Loucy (cell line): Measurements from ENCODE around the gene OR1I1.

Experiments used
- H2AFZ ChIP-seq: fragments of 200-600 bp; sonication (generic); 2 replicates; pipeline ENCODE4 v1.6.0; 2016; ENCODE audit warnings: antibody characterized with exemption, mild to moderate bottlenecking, low read length, moderate library complexity
- H3F3A ChIP-seq: fragments of 200-600 bp; 2 replicates; pipeline ENCODE4 v1.6.0; 2016; ENCODE audit warnings: antibody characterized with exemption, low read depth, mild to moderate bottlenecking
- H3K27me3 ChIP-seq: fragments of 200-600 bp; sonication (generic); 2 replicates; pipeline ENCODE4 v1.6.1; 2014; ENCODE audit warnings: low read length, mild to moderate bottlenecking; ENCODE audit not compliant: insufficient read depth, poor library complexity, severe bottlenecking
- H3K36me3 ChIP-seq: fragments of 200-600 bp; sonication (generic); 2 replicates; pipeline ENCODE4 v1.6.1; 2016; ENCODE audit warnings: low read length; ENCODE audit not compliant: insufficient read depth
- H3K4me1 ChIP-seq: fragments of 200-600 bp; sonication (generic); 2 replicates; pipeline ENCODE4 v1.5.1; 2014; ENCODE audit warnings: low read length, mild to moderate bottlenecking; ENCODE audit not compliant: insufficient read depth, poor library complexity, severe bottlenecking
- H3K4me2 ChIP-seq: fragments of 200-600 bp; sonication (generic); 2 replicates; pipeline ENCODE4 v1.6.0; 2014; ENCODE audit warnings: antibody characterized with exemption, low read length, low read depth, mild to moderate bottlenecking; ENCODE audit not compliant: poor library complexity, severe bottlenecking
- H3K4me3 ChIP-seq: fragments of 200-600 bp; sonication (generic); 2 replicates; pipeline ENCODE4 v1.5.1; 2014; ENCODE audit warnings: low read length, mild to moderate bottlenecking, mixed read lengths; ENCODE audit not compliant: poor library complexity, severe bottlenecking
- H3K79me2 ChIP-seq: fragments of 200-600 bp; sonication (generic); 2 replicates; pipeline ENCODE4 v1.6.1; 2014; ENCODE audit warnings: low read length; ENCODE audit not compliant: insufficient read depth
- H3K9ac ChIP-seq: fragments of 200-600 bp; sonication (generic); 2 replicates; pipeline ENCODE4 v1.6.0; 2014; ENCODE audit warnings: mild to moderate bottlenecking, low read depth, low read length, moderate library complexity; ENCODE audit not compliant: poor library complexity, severe bottlenecking
- H3K9me2 ChIP-seq: fragments of 200-600 bp; sonication (generic); replicated peaks from 2 replicates; pipeline ENCODE4 v1.6.1; 2016; ENCODE audit warnings: low read depth, low read length, mixed read lengths
- H3K9me3 ChIP-seq: fragments of 200-600 bp; sonication (generic); 2 replicates; pipeline ENCODE4 v1.6.1; 2014; ENCODE audit warnings: mild to moderate bottlenecking, antibody characterized with exemption, low read length, low read depth; ENCODE audit not compliant: insufficient read depth
- H4K20me1 ChIP-seq: fragments of 200-600 bp; sonication (generic); 2 replicates; pipeline ENCODE4 v1.6.0; 2014; ENCODE audit warnings: antibody characterized with exemption, low read length, mild to moderate bottlenecking; ENCODE audit not compliant: insufficient read depth, poor library complexity, severe bottlenecking
- EZH2phosphoT487 ChIP-seq: fragments of 200-600 bp; IDR thresholded peaks from 2 replicates; pipeline ENCODE4 v1.6.1; 2018; ENCODE audit warnings: antibody characterized with exemption, mild to moderate bottlenecking, moderate library complexity, borderline replicate concordance
- TF ChIP-seq, protein P1 (sequence below): fragments of 200-600 bp; sonication (generic); conservative IDR thresholded peaks from 2 replicates; pipeline ENCODE4 v1.5.1; 2014; ENCODE audit warnings: mild to moderate bottlenecking, antibody characterized with exemption, low read length

Gene OR1I1

GRCh38 chr19:15108845-15109767 lies 27.1 kb downstream of the OR1I1 start:
- TF ChIP-seq EZH2phosphoT487, result no peak
- TF ChIP-seq, protein P1, sequence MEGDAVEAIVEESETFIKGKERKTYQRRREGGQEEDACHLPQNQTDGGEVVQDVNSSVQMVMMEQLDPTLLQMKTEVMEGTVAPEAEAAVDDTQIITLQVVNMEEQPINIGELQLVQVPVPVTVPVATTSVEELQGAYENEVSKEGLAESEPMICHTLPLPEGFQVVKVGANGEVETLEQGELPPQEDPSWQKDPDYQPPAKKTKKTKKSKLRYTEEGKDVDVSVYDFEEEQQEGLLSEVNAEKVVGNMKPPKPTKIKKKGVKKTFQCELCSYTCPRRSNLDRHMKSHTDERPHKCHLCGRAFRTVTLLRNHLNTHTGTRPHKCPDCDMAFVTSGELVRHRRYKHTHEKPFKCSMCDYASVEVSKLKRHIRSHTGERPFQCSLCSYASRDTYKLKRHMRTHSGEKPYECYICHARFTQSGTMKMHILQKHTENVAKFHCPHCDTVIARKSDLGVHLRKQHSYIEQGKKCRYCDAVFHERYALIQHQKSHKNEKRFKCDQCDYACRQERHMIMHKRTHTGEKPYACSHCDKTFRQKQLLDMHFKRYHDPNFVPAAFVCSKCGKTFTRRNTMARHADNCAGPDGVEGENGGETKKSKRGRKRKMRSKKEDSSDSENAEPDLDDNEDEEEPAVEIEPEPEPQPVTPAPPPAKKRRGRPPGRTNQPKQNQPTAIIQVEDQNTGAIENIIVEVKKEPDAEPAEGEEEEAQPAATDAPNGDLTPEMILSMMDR, result no peak
- Histone ChIP-seq H3K9me2 (no peaks in the 10 kb centered on the region), H3K4me1 (peaks cover 4% of the 10 kb centered on the region), H3K9ac (no peak overlapping the region), H2AFZ (no peak overlapping the region), H3K4me2 (no peak overlapping the region), H3K79me2 (no peaks in the 10 kb centered on the region), H3K27me3 (no peaks in the 10 kb centered on the region), H3K9me3 (peaks cover 8% of the 10 kb centered on the region; the same call in 1 of the 2 replicates), H3F3A (no peaks in the 10 kb centered on the region), H3K4me3 (no peak overlapping the region), H3K36me3 (no peaks in the 10 kb centered on the region), H4K20me1 (no peaks in the 10 kb centered on the region)

DNA sequence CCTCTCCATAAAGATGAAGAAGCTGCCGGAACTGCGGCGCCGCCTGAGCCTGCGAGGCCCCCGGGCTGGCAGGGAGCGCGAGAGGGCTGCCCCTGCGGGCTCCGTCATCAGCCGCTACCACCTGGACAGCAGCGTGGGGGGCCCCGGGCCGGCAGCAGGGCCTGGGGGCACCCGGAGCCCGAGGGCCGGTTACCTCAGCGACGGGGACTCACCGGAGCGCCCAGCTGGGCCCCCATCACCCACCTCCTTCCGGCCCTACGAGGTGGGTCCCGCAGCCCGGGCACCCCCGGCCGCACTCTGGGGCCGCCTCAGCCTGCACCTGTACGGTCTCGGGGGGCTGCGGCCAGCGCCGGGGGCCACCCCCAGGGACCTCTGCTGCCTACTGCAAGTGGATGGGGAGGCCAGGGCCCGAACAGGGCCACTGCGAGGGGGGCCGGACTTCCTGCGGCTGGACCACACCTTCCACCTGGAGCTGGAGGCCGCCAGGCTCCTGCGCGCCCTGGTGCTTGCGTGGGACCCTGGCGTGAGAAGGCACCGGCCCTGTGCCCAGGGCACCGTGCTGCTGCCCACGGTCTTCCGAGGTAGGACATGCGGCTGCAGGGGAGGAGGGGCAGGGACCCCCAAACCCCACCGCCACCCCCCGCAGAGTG lies 27.9 kb downstream of the OR1I1 start:
- Histone ChIP-seq H4K20me1 (no peaks in the 10 kb centered on the region), H3K4me3 (no peak overlapping the region), H2AFZ (no peak overlapping the region), H3K4me2 (no peak overlapping the region), H3K9ac (no peak overlapping the region), H3K9me2 (no peaks in the 10 kb centered on the region), H3K4me1 (peaks cover 4% of the 10 kb centered on the region), H3K79me2 (no peaks in the 10 kb centered on the region), H3F3A (no peaks in the 10 kb centered on the region), H3K9me3 (no peaks in the 10 kb centered on the region), H3K36me3 (peaks cover 3% of the 10 kb centered on the region; the same call in 1 of the 2 replicates), H3K27me3 (no peaks in the 10 kb centered on the region)
- TF ChIP-seq, protein P1, result no peak
- no peak for TF ChIP-seq EZH2phosphoT487

DNA sequence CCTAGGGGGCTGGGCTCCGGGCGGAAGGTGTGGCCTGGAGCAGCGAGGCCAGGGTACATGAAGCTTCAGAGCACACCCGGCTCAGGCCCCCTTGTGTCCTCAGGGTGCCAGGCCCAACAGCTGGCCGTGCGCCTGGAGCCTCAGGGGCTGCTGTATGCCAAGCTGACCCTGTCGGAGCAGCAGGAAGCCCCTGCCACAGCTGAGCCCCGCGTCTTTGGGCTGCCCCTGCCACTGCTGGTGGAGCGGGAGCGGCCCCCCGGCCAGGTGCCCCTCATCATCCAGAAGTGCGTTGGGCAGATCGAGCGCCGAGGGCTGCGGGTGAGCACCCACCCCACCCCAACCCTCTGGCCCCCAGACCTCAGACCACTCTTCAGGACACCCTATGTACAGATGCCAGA lies 28.4 kb downstream of the OR1I1 start:
- Histone ChIP-seq H3K4me2 (no peak overlapping the region), H3K9ac (no peak overlapping the region), H4K20me1 (no peaks in the 10 kb centered on the region), H3K4me1 (peaks cover 4% of the 10 kb centered on the region), H3K4me3 (no peak overlapping the region), H2AFZ (no peak overlapping the region), H3K9me2 (no peaks in the 10 kb centered on the region), H3K36me3 (peaks cover 8% of the 10 kb centered on the region; the same call in 1 of the 2 replicates), H3F3A (no peaks in the 10 kb centered on the region), H3K27me3 (no peaks in the 10 kb centered on the region), H3K79me2 (no peaks in the 10 kb centered on the region), H3K9me3 (no peaks in the 10 kb centered on the region)
- TF ChIP-seq, protein P1, result no peak
- no peak for TF ChIP-seq EZH2phosphoT487
